ENCODE data around the gene ARHGEF11.
"Not testable (repeated sequence)": the region's sequence is repeated elsewhere in the genome, so short reads cannot be mapped to it uniquely, and the experiment has no call there.

Gene ARHGEF11

GRCh38 chr1:157045250-157046218 is at the start of gene ARHGEF11:
Gene ARHGEF11, minus strand, starts transcription at chr1:157045742. Its CDS starts 1,412 bp downstream, at chr1:157044330.
- DNase-seq: peak; percentile 18

- DNase-seq: no peak
These were observed 49.5 kb upstream of the ARHGEF11 start for GRCh38 chr1:157095091-157095490.

- DNase-seq: no peak
These were observed 47.3 kb upstream of the ARHGEF11 start for GRCh38 chr1:157092831-157093230.

GRCh38 chr1:157091668-157092273 is 46.2 kb upstream of the ARHGEF11 start:
- DNase-seq: no peak

- no peak for DNase-seq
These were observed 45.6 kb upstream of the ARHGEF11 start for GRCh38 chr1:157091186-157091585.

GRCh38 chr1:157090771-157091170 is 45.2 kb upstream of the ARHGEF11 start:
- DNase-seq: no peak

GRCh38 chr1:157090196-157090647 is 44.7 kb upstream of the ARHGEF11 start:
- peak; percentile 87 for DNase-seq

- DNase-seq: no peak
These were observed 44.2 kb upstream of the ARHGEF11 start for GRCh38 chr1:157089789-157090188.

- DNase-seq: no peak
These were observed 43.1 kb upstream of the ARHGEF11 start for GRCh38 chr1:157088607-157089006.

GRCh38 chr1:157087030-157087429 is 41.5 kb upstream of the ARHGEF11 start:
- no peak for DNase-seq

GRCh38 chr1:157086299-157086698 is 40.8 kb upstream of the ARHGEF11 start:
- DNase-seq: no peak

- DNase-seq: no peak
These were observed 39.9 kb upstream of the ARHGEF11 start for GRCh38 chr1:157085421-157085820.

- no peak for DNase-seq
These were observed 39.2 kb upstream of the ARHGEF11 start for GRCh38 chr1:157084720-157085119.

- DNase-seq: no peak
These were observed 36.2 kb upstream of the ARHGEF11 start for GRCh38 chr1:157081707-157082106.

GRCh38 chr1:157080714-157081113 is 35.2 kb upstream of the ARHGEF11 start:
- no peak for DNase-seq

GRCh38 chr1:157077394-157077793 is 31.9 kb upstream of the ARHGEF11 start:
- no peak for DNase-seq

- DNase-seq: peak; percentile 22
These were observed 28.6 kb upstream of the ARHGEF11 start for GRCh38 chr1:157073944-157074685.

- DNase-seq: no peak
These were observed 24.1 kb upstream of the ARHGEF11 start for GRCh38 chr1:157069601-157070000.

GRCh38 chr1:157059241-157059640 is 13.7 kb upstream of the ARHGEF11 start:
- not testable (repeated sequence) for DNase-seq

GRCh38 chr1:157056269-157056668 is 10.7 kb upstream of the ARHGEF11 start:
- no peak for DNase-seq

GRCh38 chr1:157055729-157056128 is 10.2 kb upstream of the ARHGEF11 start:
- not testable (repeated sequence) for DNase-seq

GRCh38 chr1:157050836-157051235 is 5.3 kb upstream of the ARHGEF11 start:
- DNase-seq: no peak

- no peak for DNase-seq
These were observed 1.5 kb upstream of the ARHGEF11 start for GRCh38 chr1:157047062-157047410.
